Measurements from ENCODE around the gene MUSK.
"Not testable (repeated sequence)": the region's sequence is repeated elsewhere in the genome, so short reads cannot be mapped to it uniquely, and the experiment has no call there.

The MUSK gene

GRCh38 chr9:110650261-110650660 lies 18.3 kb upstream of the MUSK start:
- Histone ChIP-seq H3K4me1 (ENCODE audit: control insufficient read depth, low read depth, low read length) (no peaks in the 10 kb centered on the region), H3K9ac (ENCODE audit: low read length) (no peak overlapping the region), H3K36me3 (ENCODE audit: control insufficient read depth, low read depth, low read length) (no peaks in the 10 kb centered on the region), H3K27ac (ENCODE audit: low read length) (no peak overlapping the region), H3K9me3 (ENCODE audit: control insufficient read depth, low read depth, low read length) (no peaks in the 10 kb centered on the region), H3K27me3 (ENCODE audit: control insufficient read depth, insufficient read depth, low read length) (no peaks in the 10 kb centered on the region), H3K4me3 (ENCODE audit: low read length) (no peak overlapping the region)

GRCh38 chr9:110650991-110651411 lies 17.6 kb upstream of the MUSK start:
- Histone ChIP-seq H3K27me3 (ENCODE audit: control insufficient read depth, insufficient read depth, low read length) (no peaks in the 10 kb centered on the region), H3K9me3 (ENCODE audit: control insufficient read depth, low read depth, low read length) (no peaks in the 10 kb centered on the region), H3K4me1 (ENCODE audit: control insufficient read depth, low read depth, low read length) (no peaks in the 10 kb centered on the region), H3K9ac (ENCODE audit: low read length) (no peak overlapping the region), H3K36me3 (ENCODE audit: control insufficient read depth, low read depth, low read length) (no peaks in the 10 kb centered on the region), H3K27ac (ENCODE audit: low read length) (no peak overlapping the region), H3K4me3 (ENCODE audit: low read length) (no peak overlapping the region)

- no peaks in the 10 kb centered on the region for H3K4me1 ChIP-seq (ENCODE audit: control insufficient read depth, low read depth, low read length)
- no peak overlapping the region for H3K27ac ChIP-seq (ENCODE audit: low read length)
- no peaks in the 10 kb centered on the region for H3K9me3 ChIP-seq (ENCODE audit: control insufficient read depth, low read depth, low read length)
- no peak overlapping the region for H3K4me3 ChIP-seq (ENCODE audit: low read length)
- H3K36me3 ChIP-seq (ENCODE audit: control insufficient read depth, low read depth, low read length): no peaks in the 10 kb centered on the region
- no peaks in the 10 kb centered on the region for H3K27me3 ChIP-seq (ENCODE audit: control insufficient read depth, insufficient read depth, low read length)
- H3K9ac ChIP-seq (ENCODE audit: low read length): no peak overlapping the region
Measured at GRCh38 chr9:110655754-110656641, 12.6 kb upstream of the MUSK start.

GRCh38 chr9:110659891-110660541 lies 8.6 kb upstream of the MUSK start:
- H3K27me3 ChIP-seq (ENCODE audit: control insufficient read depth, insufficient read depth, low read length): no peaks in the 10 kb centered on the region

GRCh38 chr9:110669433-110669832 lies 842 bp downstream of the MUSK start:
- Histone ChIP-seq H3K9ac (ENCODE audit: low read length) (no peak overlapping the region), H3K4me3 (ENCODE audit: low read length) (no peak overlapping the region), H3K9me3 (ENCODE audit: control insufficient read depth, low read depth, low read length) (no peaks in the 10 kb centered on the region), H3K36me3 (ENCODE audit: control insufficient read depth, low read depth, low read length) (no peaks in the 10 kb centered on the region), H3K27ac (ENCODE audit: low read length) (no peak overlapping the region), H3K27me3 (ENCODE audit: control insufficient read depth, insufficient read depth, low read length) (no peaks in the 10 kb centered on the region), H3K4me1 (ENCODE audit: control insufficient read depth, low read depth, low read length) (no peaks in the 10 kb centered on the region)

More at GRCh38 chr9:110659891-110660541, 8.6 kb upstream of the MUSK start:
- no peaks in the 10 kb centered on the region for H3K4me1 ChIP-seq (ENCODE audit: control insufficient read depth, low read depth, low read length)
- no peak overlapping the region for H3K27ac ChIP-seq (ENCODE audit: low read length)
- no peaks in the 10 kb centered on the region for H3K9me3 ChIP-seq (ENCODE audit: control insufficient read depth, low read depth, low read length)
- H3K36me3 ChIP-seq (ENCODE audit: control insufficient read depth, low read depth, low read length): no peaks in the 10 kb centered on the region
- H3K9ac ChIP-seq (ENCODE audit: low read length): no peak overlapping the region
- no peak overlapping the region for H3K4me3 ChIP-seq (ENCODE audit: low read length)

GRCh38 chr9:110671849-110672248 lies 3.3 kb downstream of the MUSK start:
- Histone ChIP-seq H3K27me3 (ENCODE audit: control insufficient read depth, insufficient read depth, low read length) (no peaks in the 10 kb centered on the region), H3K4me1 (ENCODE audit: control insufficient read depth, low read depth, low read length) (no peaks in the 10 kb centered on the region), H3K4me3 (ENCODE audit: low read length) (no peak overlapping the region), H3K36me3 (ENCODE audit: control insufficient read depth, low read depth, low read length) (no peaks in the 10 kb centered on the region), H3K27ac (ENCODE audit: low read length) (no peak overlapping the region), H3K9ac (ENCODE audit: low read length) (no peak overlapping the region), H3K9me3 (ENCODE audit: control insufficient read depth, low read depth, low read length) (no peaks in the 10 kb centered on the region)

- H3K4me1 ChIP-seq (ENCODE audit: control insufficient read depth, low read depth, low read length): no peaks in the 10 kb centered on the region
- H3K36me3 ChIP-seq (ENCODE audit: control insufficient read depth, low read depth, low read length): no peaks in the 10 kb centered on the region
- no peak overlapping the region for H3K9ac ChIP-seq (ENCODE audit: low read length)
- no peak overlapping the region for H3K27ac ChIP-seq (ENCODE audit: low read length)
- no peaks in the 10 kb centered on the region for H3K27me3 ChIP-seq (ENCODE audit: control insufficient read depth, insufficient read depth, low read length)
- no peaks in the 10 kb centered on the region for H3K9me3 ChIP-seq (ENCODE audit: control insufficient read depth, low read depth, low read length)
- H3K4me3 ChIP-seq (ENCODE audit: low read length): no peak overlapping the region
Measured at GRCh38 chr9:110672873-110673510, 4.4 kb downstream of the MUSK start.

- Histone ChIP-seq H3K36me3 (ENCODE audit: control insufficient read depth, low read depth, low read length) (no peaks in the 10 kb centered on the region), H3K4me3 (ENCODE audit: low read length) (no peak overlapping the region), H3K27ac (ENCODE audit: low read length) (no peak overlapping the region), H3K27me3 (ENCODE audit: control insufficient read depth, insufficient read depth, low read length) (no peaks in the 10 kb centered on the region), H3K9ac (ENCODE audit: low read length) (no peak overlapping the region), H3K9me3 (ENCODE audit: control insufficient read depth, low read depth, low read length) (no peaks in the 10 kb centered on the region), H3K4me1 (ENCODE audit: control insufficient read depth, low read depth, low read length) (no peaks in the 10 kb centered on the region)
Measured at GRCh38 chr9:110687497-110687896, 18.9 kb downstream of the MUSK start.

GRCh38 chr9:110688329-110688728 lies 19.7 kb downstream of the MUSK start:
- no peaks in the 10 kb centered on the region for H3K4me1 ChIP-seq (ENCODE audit: control insufficient read depth, low read depth, low read length)

GRCh38 chr9:110691002-110691549 lies 22.5 kb downstream of the MUSK start:
- Histone ChIP-seq H3K27me3 (ENCODE audit: control insufficient read depth, insufficient read depth, low read length) (no peaks in the 10 kb centered on the region), H3K4me3 (ENCODE audit: low read length) (no peak overlapping the region), H3K27ac (ENCODE audit: low read length) (no peak overlapping the region), H3K36me3 (ENCODE audit: control insufficient read depth, low read depth, low read length) (no peaks in the 10 kb centered on the region), H3K9ac (ENCODE audit: low read length) (no peak overlapping the region), H3K9me3 (ENCODE audit: control insufficient read depth, low read depth, low read length) (no peaks in the 10 kb centered on the region), H3K4me1 (ENCODE audit: control insufficient read depth, low read depth, low read length) (no peaks in the 10 kb centered on the region)

More at GRCh38 chr9:110688329-110688728, 19.7 kb downstream of the MUSK start:
- H3K27ac ChIP-seq (ENCODE audit: low read length): no peak overlapping the region
- no peaks in the 10 kb centered on the region for H3K9me3 ChIP-seq (ENCODE audit: control insufficient read depth, low read depth, low read length)
- no peaks in the 10 kb centered on the region for H3K36me3 ChIP-seq (ENCODE audit: control insufficient read depth, low read depth, low read length)
- H3K27me3 ChIP-seq (ENCODE audit: control insufficient read depth, insufficient read depth, low read length): no peaks in the 10 kb centered on the region
- no peak overlapping the region for H3K4me3 ChIP-seq (ENCODE audit: low read length)
- H3K9ac ChIP-seq (ENCODE audit: low read length): no peak overlapping the region

- H3K9ac ChIP-seq (ENCODE audit: low read length); H3K27me3 ChIP-seq (ENCODE audit: control insufficient read depth, insufficient read depth, low read length); H3K27ac ChIP-seq (ENCODE audit: low read length); H3K36me3 ChIP-seq (ENCODE audit: control insufficient read depth, low read depth, low read length); H3K9me3 ChIP-seq (ENCODE audit: control insufficient read depth, low read depth, low read length); H3K4me1 ChIP-seq (ENCODE audit: control insufficient read depth, low read depth, low read length); H3K4me3 ChIP-seq (ENCODE audit: low read length): not testable (repeated sequence)
Measured at GRCh38 chr9:110695846-110696245, 27.3 kb downstream of the MUSK start.
